Naive thymus-derived CD4-positive, alpha-beta T cell (primary cell): Measurements from ENCODE around the gene TPH1. TPM values are rescaled to one million over a fixed set of nuclear protein-coding genes. Genes with fewer than 3 reads are reported as not detected.

Experiments used
- ATAC-seq: fragments of 150-1000 bp; cut with Tn5 transposase; 2 replicates; pipeline ENCODE4 v1.10.0; 2021; ENCODE audit warnings: mild to moderate bottlenecking, moderate library complexity
- CTCF ChIA-PET: fragments of 350-600 bp; sonication (Branson Sonifier 250); formaldehyde crosslinking; loops from one replicate; lab custom pipeline; 2021; ENCODE audit warnings: antibody characterized with exemption; lab: Charles Lee
- POLR2A ChIA-PET: fragments of 350-600 bp; sonication (Branson Sonifier 250); formaldehyde crosslinking; loops from one replicate; lab custom pipeline; 2021; ENCODE audit warnings: antibody characterized with exemption, inconsistent platforms; lab: Charles Lee
- DNase-seq, 9 donors: peaks; one replicate each; pipeline versions ENCODE4 v3.0.0 to v3.0.0-alpha.2; 2020 to 2022; ENCODE audit warnings: mixed read lengths in 1 of 9
- H3K27ac ChIP-seq: one replicate; pipeline ENCODE4 v1.7.0; 2013; ENCODE audit warnings: mild to moderate bottlenecking, low read depth, low read length, moderate library complexity
- H3K27me3 ChIP-seq, 2 donors: one replicate each; pipeline ENCODE4 v1.7.0; 2013; ENCODE audit warnings: low read length in 2 of 2, mild to moderate bottlenecking in 2 of 2, moderate library complexity in 2 of 2; ENCODE audit not compliant: control insufficient read depth in 2 of 2, insufficient read depth in 2 of 2
- H3K36me3 ChIP-seq, 3 experiments: 1 replicate in 2 of 3; 2 replicates in 1 of 3; pipeline ENCODE4 v1.7.0; 2013; ENCODE audit warnings: low read length in 3 of 3, mild to moderate bottlenecking in 3 of 3, moderate library complexity in 1 of 3; ENCODE audit not compliant: insufficient read depth in 3 of 3, control insufficient read depth in 2 of 3
- H3K4me1 ChIP-seq, 2 donors: one replicate each; pipeline ENCODE4 v1.7.0; 2013; ENCODE audit warnings: low read length in 2 of 2, mild to moderate bottlenecking in 2 of 2, moderate library complexity in 1 of 2; ENCODE audit not compliant: control insufficient read depth in 2 of 2, insufficient read depth in 2 of 2
- H3K4me3 ChIP-seq: 2 replicates; pipeline ENCODE4 v1.7.0; 2013; ENCODE audit warnings: mild to moderate bottlenecking, low read length
- H3K9me3 ChIP-seq, 3 experiments: 1 replicate in 2 of 3; 2 replicates in 1 of 3; pipeline ENCODE4 v1.7.0; 2013; ENCODE audit warnings: low read length in 3 of 3; ENCODE audit not compliant: control insufficient read depth in 2 of 3
- H3K27ac Mint-ChIP-seq, 9 donors: one replicate each; pipeline ENCODE4 v1.8.0; 2020 to 2022; ENCODE audit warnings: mixed read lengths in 9 of 9, mild to moderate bottlenecking in 8 of 9, moderate library complexity in 5 of 9, inconsistent platforms in 2 of 9
- H3K27me3 Mint-ChIP-seq, 5 donors: one replicate each; pipeline ENCODE4 v1.8.0; 2021 to 2022; ENCODE audit warnings: mixed read lengths in 5 of 5, mild to moderate bottlenecking in 1 of 5
- H3K36me3 Mint-ChIP-seq, 5 donors: one replicate each; pipeline ENCODE4 v1.8.0; 2020 to 2022; ENCODE audit warnings: mixed read lengths in 5 of 5, mild to moderate bottlenecking in 3 of 5, inconsistent platforms in 1 of 5
- H3K4me1 Mint-ChIP-seq, 7 donors: one replicate each; pipeline ENCODE4 v1.8.0; 2020 to 2022; ENCODE audit warnings: mixed read lengths in 7 of 7, mild to moderate bottlenecking in 3 of 7, inconsistent platforms in 1 of 7
- H3K4me3 Mint-ChIP-seq, 10 donors: one replicate each; pipeline ENCODE4 v1.8.0; 2020 to 2022; ENCODE audit warnings: mild to moderate bottlenecking in 10 of 10, mixed read lengths in 10 of 10, moderate library complexity in 6 of 10, inconsistent platforms in 2 of 10
- H3K9me3 Mint-ChIP-seq, 11 donors: one replicate each; pipeline ENCODE4 v1.8.0; 2020 to 2022; ENCODE audit warnings: mixed read lengths in 11 of 11, mild to moderate bottlenecking in 4 of 11, inconsistent platforms in 1 of 11, moderate library complexity in 1 of 11
- intact Hi-C, 2 donors: fragments of 100-400 bp; cut with micrococcal nuclease; formaldehyde crosslinking; loops; one replicate each; pipeline ENCODE4 v1.15.1; 2023
- polyA plus RNA-seq, 2 donors: library from polyadenylated mRNA; unstranded; fragments of 300-500 nt; fragmentation: Illumina TruSeq; gene quantifications; one replicate each; pipeline ENCODE4 v1.2.3, GENCODE V29; 2021
- total RNA-seq, 6 experiments: library from RNA in 5 of 6; stranded (reverse) in 5 of 6; gene quantifications; 1 replicate in 5 of 6; 2 replicates in 1 of 6; pipeline ENCODE4 v1.2.3 and lab custom pipeline; 2021 to 2026

TPH1 gene
- total and polyA plus RNA-seq, 7 experiments from 2014 or later, result 0.06 to 2.7 (median 0.90) TPM; not detected in 1

- DNase-seq (no peak), ATAC-seq (no peak)
- intact Hi-C loops, result loop anchor here (5.0 to 10.0 kb wide), 7 partner anchors 680 to 1700 kb away; partner anchors contain the start of genes NAV2 (in 2 of the 2), C11orf58 (in 1 of the 2), NUCB2 (in 1 of the 2) and TMEM86A (in 1 of the 2)
- H3K9me3 ChIP-seq, result no peaks in the 10 kb centered on the region
- H3K4me1 ChIP-seq, result peaks cover 10% of the 10 kb centered on the region in 2 donors
- H3K36me3 ChIP-seq, result peaks cover 0 to 4% (median 0%) of the 10 kb centered on the region in 3 experiments
- POLR2A ChIA-PET, result interaction anchor here (0.6 to 1.4 kb wide), 5 partner anchors 12 to 1275 kb away, joined by 3 to 6 read pairs (median 4); partner anchors contain the start of gene TSG101
- Mint-ChIP-seq H3K9me3 (peaks cover 0 to 5% (median 0%) of the 10 kb centered on the region in 11 donors), H3K36me3 (peaks cover 0 to 4% (median 0%) of the 10 kb centered on the region in 5 donors), H3K27me3 (no peaks in the 10 kb centered on the region), H3K27ac (peak overlapping the region in 8 of 9 donors; percentile 2 to 99 (median 71)), H3K4me3 (peak overlapping the region; percentile 21 to 98 (median 51)), H3K4me1 (peaks cover 17 to 46% (median 37%) of the 10 kb centered on the region in 7 donors)
- no peak overlapping the region for H3K4me3 ChIP-seq
- no peaks in the 10 kb centered on the region for H3K27me3 ChIP-seq
- H3K27ac ChIP-seq, result no peak overlapping the region
- CTCF ChIA-PET, result interaction anchor here (0.8 to 2.8 kb wide), 2 partner anchors 91 to 527 kb away, joined by 3 to 14 read pairs; partner anchors contain the start of gene SAAL1
These were observed 31.2 kb downstream of the TPH1 start for GRCh38 chr11:18014876-18015275.

GRCh38 chr11:18013790-18014507 is 32.1 kb downstream of the TPH1 start:
- Mint-ChIP-seq H3K9me3 (peaks cover 0 to 5% (median 0%) of the 10 kb centered on the region in 11 donors), H3K36me3 (peaks cover 0 to 4% (median 0%) of the 10 kb centered on the region in 5 donors), H3K27me3 (no peaks in the 10 kb centered on the region), H3K27ac (peak overlapping the region; percentile 89 to 99 (median 99)), H3K4me1 (peaks cover 17 to 47% (median 37%) of the 10 kb centered on the region in 7 donors), H3K4me3 (peak overlapping the region; percentile 93 to 100 (median 98))
- Histone ChIP-seq H3K27me3 (no peaks in the 10 kb centered on the region), H3K4me1 (peaks cover 10% of the 10 kb centered on the region in 2 donors), H3K4me3 (peak overlapping the region; percentile 85), H3K36me3 (peaks cover 0 to 4% (median 0%) of the 10 kb centered on the region in 3 experiments), H3K27ac (peak overlapping the region; percentile 84), H3K9me3 (no peaks in the 10 kb centered on the region)
- ATAC-seq (no peak), DNase-seq (peak in 3 of 9 donors; percentile 1 to 7 (median 2))
- POLR2A ChIA-PET, result interaction anchor here (0.6 to 2.3 kb wide), 10 partner anchors 10 to 1274 kb away, joined by 3 to 11 read pairs (median 4); partner anchors contain the start of genes NUCB2, PIK3C2A, SAAL1 and TSG101
- intact Hi-C loops, result loop anchor here (1.0 to 10.0 kb wide), 20 partner anchors 23 to 1701 kb away; partner anchors contain the start of genes C11orf58 (in 2 of the 2), GTF2H1 (in 2 of the 2), HPS5 (in 2 of the 2) and NAV2 (in 2 of the 2)
- CTCF ChIA-PET, result interaction anchor here (0.6 to 2.8 kb wide), 5 partner anchors 13 to 717 kb away, joined by 3 to 14 read pairs (median 3); partner anchors contain the start of gene SAAL1

GRCh38 chr11:18012906-18013781 is 32.9 kb downstream of the TPH1 start, which contains the start of gene SERGEF:
SERGEF (minus strand) TSS chr11:18013047; CDS start chr11:18013010, 37 bp downstream.
- H3K27me3 ChIP-seq, result no peaks in the 10 kb centered on the region
- peaks cover 10% of the 10 kb centered on the region in 2 donors for H3K4me1 ChIP-seq
- ATAC-seq (peak; percentile 93), DNase-seq (peak; percentile 81 to 96 (median 87))
- intact Hi-C loops, result loop anchor here (1.0 to 10.0 kb wide), 20 partner anchors 22 to 1702 kb away; partner anchors contain the start of genes C11orf58 (in 2 of the 2), GTF2H1 (in 2 of the 2), HPS5 (in 2 of the 2) and NAV2 (in 2 of the 2)
- peak within 1 kb of the TSS; percentile 89 to 99 (median 99) for H3K27ac Mint-ChIP-seq
- H3K4me1 Mint-ChIP-seq, result peaks cover 17 to 47% (median 37%) of the 10 kb centered on the region in 7 donors
- ChIA-PET POLR2A (interaction anchor here (0.7 to 2.3 kb wide), 7 partner anchors 10 to 1273 kb away, joined by 3 to 11 read pairs (median 4); partner anchors contain the start of genes NUCB2 and SAAL1), CTCF (interaction anchor here (0.6 to 2.8 kb wide), 4 partner anchors 12 to 718 kb away, joined by 3 to 14 read pairs (median 3); partner anchors contain the start of gene SAAL1)
- no peaks in the 10 kb centered on the region for H3K27me3 Mint-ChIP-seq
- H3K36me3 ChIP-seq, result peaks cover 0 to 4% (median 0%) of the 10 kb centered on the region in 3 experiments
- peaks cover 0 to 4% (median 0%) of the 10 kb centered on the region in 5 donors for H3K36me3 Mint-ChIP-seq
- H3K9me3 Mint-ChIP-seq, result peaks cover 0 to 5% (median 0%) of the 10 kb centered on the region in 11 donors
- H3K9me3 ChIP-seq, result no peaks in the 10 kb centered on the region
- H3K4me3 ChIP-seq, result peak within 1 kb of the TSS; percentile 85
- peak within 1 kb of the TSS; percentile 93 to 100 (median 98) for H3K4me3 Mint-ChIP-seq
- peak within 1 kb of the TSS; percentile 84 for H3K27ac ChIP-seq

- ChIA-PET POLR2A (interaction anchor here (0.7 to 2.3 kb wide), 4 partner anchors 13 to 1273 kb away, joined by 3 to 11 read pairs (median 3); partner anchors contain the start of gene SAAL1), CTCF (interaction anchor here (2.8 kb wide), 1 partner anchor 94 kb away, joined by 14 read pairs; the partner anchor contains the start of gene SAAL1)
- Histone ChIP-seq H3K4me1 (peaks cover 10% of the 10 kb centered on the region in 2 donors), H3K9me3 (no peaks in the 10 kb centered on the region), H3K27me3 (no peaks in the 10 kb centered on the region), H3K27ac (peak overlapping the region; percentile 84), H3K36me3 (peaks cover 0 to 4% (median 0%) of the 10 kb centered on the region in 3 experiments), H3K4me3 (peak overlapping the region; percentile 85)
- peak in 8 of 9 donors; percentile 11 to 45 (median 36) for DNase-seq
- Mint-ChIP-seq H3K36me3 (peaks cover 0 to 4% (median 0%) of the 10 kb centered on the region in 5 donors), H3K27me3 (no peaks in the 10 kb centered on the region), H3K9me3 (peaks cover 0 to 5% (median 0%) of the 10 kb centered on the region in 11 donors), H3K27ac (peak overlapping the region; percentile 82 to 99 (median 95)), H3K4me1 (peaks cover 17 to 47% (median 37%) of the 10 kb centered on the region in 7 donors), H3K4me3 (peak overlapping the region; percentile 90 to 100 (median 98))
- intact Hi-C loops, result loop anchor here (2.0 to 10.0 kb wide), 10 partner anchors 382 to 1702 kb away; partner anchors contain the start of genes NAV2 (in 2 of the 2), ZDHHC13 (in 2 of the 2), C11orf58 (in 1 of the 2) and LDHA (in 1 of the 2)
- ATAC-seq, result no peak
These were observed 33.8 kb downstream of the TPH1 start for GRCh38 chr11:18012122-18012905.

- CTCF ChIA-PET, result no interaction called here
- Histone ChIP-seq H3K4me3 (peak overlapping the region; percentile 85), H3K4me1 (peaks cover 10% of the 10 kb centered on the region in 2 donors)
These were observed 34.4 kb downstream of the TPH1 start for GRCh38 chr11:18011633-18012032.

More at GRCh38 chr11:18011633-18012032, 34.4 kb downstream of the TPH1 start:
- H3K27me3 Mint-ChIP-seq, result no peaks in the 10 kb centered on the region
- Histone ChIP-seq H3K27ac (peak overlapping the region; percentile 84), H3K36me3 (peaks cover 0 to 8% (median 3%) of the 10 kb centered on the region in 3 experiments), H3K27me3 (no peaks in the 10 kb centered on the region), H3K9me3 (no peaks in the 10 kb centered on the region)
- H3K9me3 Mint-ChIP-seq, result peaks cover 0 to 5% (median 0%) of the 10 kb centered on the region in 11 donors
- POLR2A ChIA-PET, result interaction anchor here (0.7 kb wide), 1 partner anchor 14 kb away, joined by 3 read pairs; no protein-coding TSS in a partner anchor
- H3K27ac Mint-ChIP-seq, result peak overlapping the region; percentile 82 to 99 (median 95)
- peak in 1 of 9 donors; percentile 8 for DNase-seq
- H3K4me3 Mint-ChIP-seq, result peak overlapping the region; percentile 90 to 100 (median 98)
- peaks cover 0 to 7% (median 0%) of the 10 kb centered on the region in 5 donors for H3K36me3 Mint-ChIP-seq
- H3K4me1 Mint-ChIP-seq, result peaks cover 17 to 47% (median 37%) of the 10 kb centered on the region in 7 donors
- no peak for ATAC-seq
- intact Hi-C loops, result loop anchor here (2.0 to 10.0 kb wide), 10 partner anchors 383 to 1703 kb away; partner anchors contain the start of genes NAV2 (in 2 of the 2), ZDHHC13 (in 2 of the 2), C11orf58 (in 1 of the 2) and LDHA (in 1 of the 2)
